GM12864 (cell line): ENCODE measurements around the gene CHRNA9.

ENCODE experiments used
- DNase-seq: peaks from one replicate; pipeline ENCODE4 v3.0.0-alpha.2; 2011; ENCODE audit warnings: low read depth
- H3K4me3 ChIP-seq: 2 replicates; pipeline ENCODE4 v1.5.1; 2011; ENCODE audit warnings: mild to moderate bottlenecking, low read depth, low read length, control low read depth
- CTCF ChIP-seq: IDR thresholded peaks from 2 replicates; pipeline ENCODE4 v1.5.1; 2011; ENCODE audit warnings: low read depth, mild to moderate bottlenecking, moderate library complexity, low read length, control low read depth, inconsistent platforms; ENCODE audit errors: missing control alignments

Gene CHRNA9

GRCh38 chr4:40399578-40399977 lies 64.4 kb downstream of the CHRNA9 start:
- no peak for DNase-seq
- H3K4me3 ChIP-seq: no peak overlapping the region
- no peak for TF ChIP-seq CTCF

- no peak for TF ChIP-seq CTCF
- H3K4me3 ChIP-seq: no peak overlapping the region
- no peak for DNase-seq
Measured at GRCh38 chr4:40401096-40401495, 66.0 kb downstream of the CHRNA9 start.

GRCh38 chr4:40401631-40402030 lies 66.5 kb downstream of the CHRNA9 start:
- no peak for DNase-seq
- TF ChIP-seq CTCF: no peak
- no peak overlapping the region for H3K4me3 ChIP-seq

GRCh38 chr4:40402556-40402955 lies 67.4 kb downstream of the CHRNA9 start:
- DNase-seq: no peak
- TF ChIP-seq CTCF: no peak
- no peak overlapping the region for H3K4me3 ChIP-seq

GRCh38 chr4:40403081-40403480 lies 67.9 kb downstream of the CHRNA9 start:
- no peak for TF ChIP-seq CTCF
- H3K4me3 ChIP-seq: no peak overlapping the region
- no peak for DNase-seq
